RPMI8226 (cell line): ENCODE data around the gene IGLL1.
"Not testable (repeated sequence)": the region's sequence is repeated elsewhere in the genome, so short reads cannot be mapped to it uniquely, and the experiment has no call there.

Experiments used
- DNase-seq: peaks from one replicate; pipeline ENCODE4 v3.0.0-alpha.2; 2015

Gene IGLL1

GRCh38 chr22:23561025-23561510 is 19.0 kb downstream of the IGLL1 start:
- DNase-seq: not testable (repeated sequence)

GRCh38 chr22:23560215-23560614 is 19.9 kb downstream of the IGLL1 start:
- DNase-seq: not testable (repeated sequence)

DNA sequence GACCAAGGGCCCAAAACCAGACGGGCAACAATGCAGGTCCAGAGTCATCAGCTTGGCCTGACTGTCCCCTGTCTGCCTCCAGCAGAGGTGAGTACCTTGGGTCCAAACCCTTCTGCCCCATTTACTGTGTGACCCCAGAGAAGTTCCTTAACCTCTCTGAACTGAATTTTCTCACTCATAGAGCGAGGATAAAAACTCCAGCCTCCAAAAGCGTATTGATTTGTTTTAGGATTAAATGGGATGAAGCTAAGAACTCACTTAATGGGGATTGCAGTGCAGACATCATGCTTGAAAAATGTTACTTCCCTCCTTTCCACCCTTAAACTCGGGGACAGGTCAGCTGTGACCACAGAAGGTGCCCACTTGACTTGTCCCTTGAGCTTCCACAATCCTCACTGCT is 22.6 kb downstream of the IGLL1 start:
- DNase-seq: no peak

DNA sequence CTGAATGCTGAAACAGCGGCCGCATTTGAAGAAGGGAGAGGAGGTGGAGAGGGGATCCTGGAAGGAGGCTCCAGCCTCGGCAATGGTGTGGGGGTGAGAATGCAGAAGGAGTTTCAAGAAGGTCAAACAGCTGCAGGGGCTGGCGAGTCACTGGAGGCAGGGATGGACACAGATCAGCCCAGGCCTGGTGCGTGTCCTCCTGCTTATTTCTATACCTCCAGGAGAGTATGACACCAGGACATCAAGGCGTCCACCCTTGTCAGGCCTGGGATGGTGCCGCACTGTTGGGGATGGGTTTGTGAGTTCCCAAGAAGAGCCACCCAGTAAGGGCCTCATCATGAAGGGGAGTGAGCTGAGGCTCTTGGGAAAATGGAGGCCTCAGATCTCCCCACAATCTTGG is 23.1 kb downstream of the IGLL1 start:
- DNase-seq: no peak

GRCh38 chr22:23556026-23556620 is 24.0 kb downstream of the IGLL1 start:
- DNase-seq: no peak

GRCh38 chr22:23555118-23555517 is 25.0 kb downstream of the IGLL1 start:
- DNase-seq: no peak

GRCh38 chr22:23553924-23554870 is 25.9 kb downstream of the IGLL1 start:
- no peak for DNase-seq

- DNase-seq: no peak
These were observed 26.7 kb downstream of the IGLL1 start for GRCh38 chr22:23553438-23553837.

- no peak for DNase-seq
These were observed 27.5 kb downstream of the IGLL1 start for GRCh38 chr22:23552573-23552972.

DNA sequence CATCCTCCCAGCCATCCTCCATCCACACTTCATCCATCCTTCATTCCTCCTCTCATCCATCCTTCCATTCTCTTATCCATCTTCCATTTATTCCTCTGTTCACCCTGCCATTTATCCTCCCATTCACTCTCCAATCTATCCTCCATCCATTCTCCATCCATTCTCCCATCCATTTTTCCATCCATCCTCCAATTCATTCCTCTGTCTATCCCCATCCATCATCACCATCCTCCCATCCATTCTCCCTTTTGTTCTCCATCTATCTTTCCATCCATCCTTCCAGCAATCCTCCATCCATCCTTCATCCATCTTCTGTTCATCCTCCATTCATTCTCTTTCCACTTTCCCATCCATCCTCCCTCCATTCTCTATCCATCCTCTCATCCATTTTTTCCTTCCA is 28.7 kb downstream of the IGLL1 start:
- no peak for DNase-seq

DNA sequence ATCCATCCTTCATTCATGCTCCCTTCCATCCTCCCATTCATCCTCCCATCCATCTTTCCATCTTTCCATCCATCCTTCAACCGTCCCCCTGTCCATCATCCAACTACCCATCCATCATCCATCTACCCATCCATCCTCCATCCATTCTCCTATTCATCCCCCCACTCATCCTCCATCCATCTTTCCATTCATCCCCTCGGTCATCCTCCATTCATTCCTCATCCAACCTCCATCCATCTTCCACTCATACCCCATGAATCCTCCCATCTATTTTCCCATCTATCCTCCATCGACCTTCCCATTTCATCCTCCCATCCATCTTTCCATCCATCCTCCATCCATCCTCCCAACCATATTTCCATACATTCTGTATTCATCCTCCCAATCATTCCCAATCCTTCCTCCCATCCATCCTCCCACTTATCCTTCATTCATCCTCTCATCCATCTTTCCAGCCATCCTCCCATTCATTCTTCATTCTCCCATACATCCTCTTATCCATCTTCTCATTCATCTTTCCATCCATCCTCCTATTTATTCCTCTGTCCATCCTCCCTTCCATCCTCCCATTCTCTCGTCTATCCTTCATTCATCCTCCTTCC is 29.9 kb downstream of the IGLL1 start:
- no peak for DNase-seq

DNA sequence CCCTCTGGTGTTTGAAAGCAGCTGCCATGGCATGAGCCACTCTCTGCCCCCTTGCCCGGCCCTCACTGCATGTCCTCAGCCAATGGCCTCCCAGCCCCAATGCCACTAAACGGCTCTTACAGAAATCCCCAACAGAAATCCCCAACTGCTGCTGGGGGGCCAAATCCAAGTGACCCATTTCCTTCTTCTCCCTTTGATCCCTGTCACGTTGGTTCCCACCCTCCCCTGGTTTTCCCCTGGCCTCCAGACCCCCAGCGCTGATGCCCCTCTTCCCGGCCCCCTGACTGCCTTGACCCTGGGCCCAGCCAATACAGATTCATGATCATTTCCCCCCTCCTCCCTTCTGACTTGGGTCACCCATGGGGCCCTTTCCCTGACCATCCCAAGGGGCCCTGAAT is 30.9 kb downstream of the IGLL1 start:
- DNase-seq: no peak

GRCh38 chr22:23548501-23549197 is 31.4 kb downstream of the IGLL1 start:
- no peak for DNase-seq

- DNase-seq: no peak
These were observed 32.1 kb downstream of the IGLL1 start for GRCh38 chr22:23547818-23548500.

DNA sequence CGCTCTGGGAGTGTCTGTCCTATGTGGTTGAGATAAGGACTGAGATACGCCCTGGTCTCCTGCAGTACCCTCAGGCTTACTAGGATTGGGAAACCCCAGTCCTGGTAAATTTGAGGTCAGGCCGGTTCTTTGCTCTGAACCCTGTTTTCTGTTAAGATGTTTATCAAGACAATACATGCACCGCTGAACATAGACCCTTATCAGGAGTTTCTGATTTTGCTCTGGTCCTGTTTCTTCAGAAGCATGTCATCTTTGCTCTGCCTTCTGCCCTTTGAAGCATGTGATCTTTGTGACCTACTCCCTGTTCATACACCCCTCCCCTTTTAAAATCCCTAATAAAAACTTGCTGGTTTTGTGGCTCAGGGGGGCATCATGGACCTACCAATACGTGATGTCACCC is 32.7 kb downstream of the IGLL1 start:
- DNase-seq: not testable (repeated sequence)

DNA sequence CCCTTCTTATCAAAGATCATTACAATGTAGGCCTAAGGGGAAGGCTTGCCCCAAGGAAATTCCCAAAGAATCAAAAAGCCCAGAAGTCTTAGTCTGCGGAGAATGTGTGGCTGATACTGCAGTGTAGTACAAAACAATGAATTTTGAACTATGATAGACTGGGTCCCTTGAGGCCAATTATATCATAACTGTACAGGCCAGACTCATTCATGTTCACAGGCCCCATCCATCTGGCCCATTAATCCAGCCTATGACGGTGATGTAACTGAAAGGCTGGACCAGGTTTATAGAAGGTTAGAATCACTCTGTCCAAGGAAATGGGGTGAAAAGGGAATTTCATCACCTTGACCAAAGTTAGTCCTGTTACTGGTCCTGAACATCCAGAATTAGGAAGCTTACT is 35.2 kb downstream of the IGLL1 start:
- no peak for DNase-seq

GRCh38 chr22:23543506-23544000 is 36.5 kb downstream of the IGLL1 start:
- not testable (repeated sequence) for DNase-seq

DNA sequence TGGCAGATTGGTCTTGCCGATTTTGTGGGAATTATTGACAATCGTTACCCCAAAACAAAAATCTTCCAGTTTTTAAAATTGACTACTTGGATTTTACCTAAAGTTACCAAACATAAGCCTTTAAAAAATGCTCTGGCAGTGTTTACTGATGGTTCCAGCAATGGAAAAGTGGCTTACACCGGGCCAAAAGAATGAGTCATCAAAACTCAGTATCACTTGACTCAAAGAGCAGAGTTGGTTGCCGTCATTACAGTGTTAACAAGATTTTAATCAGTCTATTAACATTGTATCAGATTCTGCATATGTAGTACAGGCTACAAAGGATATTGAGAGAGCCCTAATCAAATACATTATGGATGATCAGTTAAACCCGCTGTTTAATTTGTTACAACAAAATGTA is 37.2 kb downstream of the IGLL1 start:
- DNase-seq: no peak

DNA sequence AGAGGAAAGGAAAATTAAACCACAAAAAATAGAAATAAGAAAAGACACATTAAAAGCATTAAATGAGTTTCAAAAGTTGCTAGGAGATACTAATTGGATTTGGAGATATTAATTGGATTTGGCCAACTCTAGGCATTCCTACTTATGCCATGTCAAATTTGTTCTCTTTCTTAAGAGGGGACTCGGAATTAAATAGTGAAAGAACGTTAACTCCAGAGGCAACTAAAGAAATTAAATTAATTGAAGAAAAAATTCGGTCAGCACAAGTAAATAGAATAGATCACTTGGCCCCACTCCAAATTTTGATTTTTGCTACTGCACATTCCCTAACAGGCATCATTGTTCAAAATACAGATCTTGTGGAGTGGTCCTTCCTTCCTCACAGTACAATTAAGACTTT is 37.7 kb downstream of the IGLL1 start:
- not testable (repeated sequence) for DNase-seq

- not testable (repeated sequence) for DNase-seq
These were observed 38.2 kb downstream of the IGLL1 start for GRCh38 chr22:23541849-23542281.

GRCh38 chr22:23540837-23541236 is 39.3 kb downstream of the IGLL1 start:
- not testable (repeated sequence) for DNase-seq

- DNase-seq: not testable (repeated sequence)
These were observed 40.3 kb downstream of the IGLL1 start for GRCh38 chr22:23539839-23540198.
